Left forelimb (tissue), 1 donor: Measurements from ENCODE around the gene KIF21B.

ENCODE experiments used
- DNase-seq: peaks from one replicate; pipeline ENCODE4 v3.0.0-alpha.2; 2018; ENCODE audit warnings: low spot score

Gene KIF21B

GRCh38 chr1:200992382-200993048, 31.0 kb downstream of the KIF21B start:
- no peak for DNase-seq

GRCh38 chr1:200991097-200991614, 32.4 kb downstream of the KIF21B start:
- DNase-seq: no peak

GRCh38 chr1:200990114-200990513, 33.4 kb downstream of the KIF21B start:
- DNase-seq: no peak

- DNase-seq: no peak
These were observed 34.2 kb downstream of the KIF21B start for GRCh38 chr1:200989337-200989736.

GRCh38 chr1:200988693-200989092, 34.8 kb downstream of the KIF21B start:
- DNase-seq: no peak

GRCh38 chr1:200985481-200985880, 38.0 kb downstream of the KIF21B start:
- no peak for DNase-seq

- DNase-seq: no peak
These were observed 40.4 kb downstream of the KIF21B start for GRCh38 chr1:200983035-200983561.

- DNase-seq: no peak
These were observed 41.2 kb downstream of the KIF21B start for GRCh38 chr1:200982071-200982945.

- DNase-seq: no peak
These were observed 42.2 kb downstream of the KIF21B start for GRCh38 chr1:200981278-200981677.

GRCh38 chr1:200980873-200981272, 42.6 kb downstream of the KIF21B start:
- DNase-seq: no peak

- DNase-seq: no peak
These were observed 43.1 kb downstream of the KIF21B start for GRCh38 chr1:200980452-200980772.

- DNase-seq: no peak
These were observed 43.7 kb downstream of the KIF21B start for GRCh38 chr1:200979574-200980451.

- DNase-seq: no peak
These were observed 46.3 kb downstream of the KIF21B start for GRCh38 chr1:200977071-200977754.

- DNase-seq: no peak
These were observed 46.9 kb downstream of the KIF21B start for GRCh38 chr1:200976634-200977033.

GRCh38 chr1:200975458-200975857, 48.1 kb downstream of the KIF21B start:
- no peak for DNase-seq

GRCh38 chr1:200974711-200975110, 48.8 kb downstream of the KIF21B start:
- DNase-seq: no peak

GRCh38 chr1:200973937-200974657, 49.4 kb downstream of the KIF21B start:
- no peak for DNase-seq

- no peak for DNase-seq
These were observed 50.4 kb downstream of the KIF21B start for GRCh38 chr1:200972985-200973742.

GRCh38 chr1:200971955-200972711, 51.4 kb downstream of the KIF21B start:
- DNase-seq: peak; percentile 81
